Gastroesophageal sphincter (tissue), 4 donors: ENCODE measurements around the gene ST6GALNAC1. TPM values are rescaled to one million over a fixed set of nuclear protein-coding genes. Genes with fewer than 3 reads are reported as not detected.

Source experiments
- ATAC-seq: fragments of 150-250 bp; one replicate; pipeline ENCODE4 v1.9.1; 2016; ENCODE audit warnings: mild to moderate bottlenecking, moderate library complexity
- H3K27ac ChIP-seq, 4 donors: fragments of 200-600 bp; sonication (generic) in 3 of 4; 1 replicate in 3 of 4; 2 replicates in 1 of 4; pipeline ENCODE4 v1.5.1; 2016 to 2019
- H3K27me3 ChIP-seq: fragments of 200-600 bp; sonication (generic); one replicate; pipeline ENCODE4 v1.5.1; 2019
- H3K36me3 ChIP-seq, 2 donors: fragments of 200-600 bp; sonication (generic); one replicate each; pipeline ENCODE4 v1.5.1; 2019; ENCODE audit warnings: control low read depth in 1 of 2
- H3K4me1 ChIP-seq, 3 donors: fragments of 200-600 bp; sonication (generic); 1 replicate in 2 of 3; 2 replicates in 1 of 3; pipeline ENCODE4 v1.5.1; 2016 to 2019; ENCODE audit warnings: control low read depth in 2 of 3
- H3K4me3 ChIP-seq, 2 donors: fragments of 200-600 bp; sonication (generic); one replicate each; pipeline ENCODE4 v1.5.1; 2019; ENCODE audit warnings: mild to moderate bottlenecking in 1 of 2, moderate library complexity in 1 of 2
- H3K9me3 ChIP-seq, 3 donors: fragments of 200-600 bp; sonication (generic); one replicate each; pipeline ENCODE4 v1.5.1; 2017 to 2019; ENCODE audit warnings: control low read depth in 2 of 3
- EP300 ChIP-seq: sonication (generic); formaldehyde crosslinking; IDR thresholded peaks from one replicate; pipeline ENCODE4 v1.6.1; 2017; ENCODE audit warnings: antibody characterized with exemption, mild to moderate bottlenecking
- POLR2A ChIP-seq, 2 donors: fragments of 450-650 bp; IDR thresholded peaks; one replicate each; pipeline ENCODE4 v1.6.1; 2017; ENCODE audit warnings: antibody characterized with exemption in 2 of 2, mild to moderate bottlenecking in 2 of 2, moderate library complexity in 1 of 2
- POLR2AphosphoS5 ChIP-seq: sonication (generic); formaldehyde crosslinking; IDR thresholded peaks from one replicate; pipeline ENCODE4 v1.6.1; 2017; ENCODE audit warnings: antibody characterized with exemption
- WGBS, 2 donors: methylation state at CpG; one replicate each; pipeline ENCODE4 v1.1.5; 2018; ENCODE audit warnings: low coverage in 1 of 2; 5-methylcytosine and 5-hydroxymethylcytosine counted together
- total RNA-seq, 4 donors: library from RNA; depleted of rRNA; stranded (reverse); fragments of >200 nt; gene quantifications; one replicate each; pipeline ENCODE4 v1.1.0, GENCODE V29; 2016
- TF ChIP-seq, protein P1 (sequence below), 4 experiments: fragments of 200-600 bp in 2 of 4; fragments of 450-650 bp in 2 of 4; sonication (generic) in 1 of 4; IDR thresholded peaks; one replicate each; pipeline ENCODE4 v1.5.1; 2017 to 2019; ENCODE audit warnings: antibody characterized with exemption in 4 of 4, mild to moderate bottlenecking in 2 of 4, moderate library complexity in 2 of 4

The ST6GALNAC1 gene
- total RNA-seq, 4 donors from 2014 or later = 0.47 to 9.6 (median 3.7) TPM

GRCh38 chr17:76676629-76677028 lies 33.1 kb upstream of the ST6GALNAC1 start:
- no peaks in the 10 kb centered on the region for H3K27me3 ChIP-seq
- no peaks in the 10 kb centered on the region for H3K9me3 ChIP-seq
- H3K4me1 ChIP-seq = peaks cover 3 to 20% (median 11%) of the 10 kb centered on the region in 3 donors
- no peak overlapping the region for H3K27ac ChIP-seq
- H3K4me3 ChIP-seq = no peak overlapping the region
- 80 to 83% methylated on average over 4 to 6 of the region's 6 CpGs for WGBS, 2 donors
- no peak for ATAC-seq
- peaks cover 0 to 68% of the 10 kb centered on the region in 2 donors for H3K36me3 ChIP-seq
- TF ChIP-seq, protein P1, sequence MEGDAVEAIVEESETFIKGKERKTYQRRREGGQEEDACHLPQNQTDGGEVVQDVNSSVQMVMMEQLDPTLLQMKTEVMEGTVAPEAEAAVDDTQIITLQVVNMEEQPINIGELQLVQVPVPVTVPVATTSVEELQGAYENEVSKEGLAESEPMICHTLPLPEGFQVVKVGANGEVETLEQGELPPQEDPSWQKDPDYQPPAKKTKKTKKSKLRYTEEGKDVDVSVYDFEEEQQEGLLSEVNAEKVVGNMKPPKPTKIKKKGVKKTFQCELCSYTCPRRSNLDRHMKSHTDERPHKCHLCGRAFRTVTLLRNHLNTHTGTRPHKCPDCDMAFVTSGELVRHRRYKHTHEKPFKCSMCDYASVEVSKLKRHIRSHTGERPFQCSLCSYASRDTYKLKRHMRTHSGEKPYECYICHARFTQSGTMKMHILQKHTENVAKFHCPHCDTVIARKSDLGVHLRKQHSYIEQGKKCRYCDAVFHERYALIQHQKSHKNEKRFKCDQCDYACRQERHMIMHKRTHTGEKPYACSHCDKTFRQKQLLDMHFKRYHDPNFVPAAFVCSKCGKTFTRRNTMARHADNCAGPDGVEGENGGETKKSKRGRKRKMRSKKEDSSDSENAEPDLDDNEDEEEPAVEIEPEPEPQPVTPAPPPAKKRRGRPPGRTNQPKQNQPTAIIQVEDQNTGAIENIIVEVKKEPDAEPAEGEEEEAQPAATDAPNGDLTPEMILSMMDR (IDR thresholded peaks at IDR 0.05) = no peak
- TF ChIP-seq POLR2AphosphoS5 (no peak), POLR2A (IDR thresholded peaks at IDR 0.05) (no peak), EP300 (no peak)

DNA sequence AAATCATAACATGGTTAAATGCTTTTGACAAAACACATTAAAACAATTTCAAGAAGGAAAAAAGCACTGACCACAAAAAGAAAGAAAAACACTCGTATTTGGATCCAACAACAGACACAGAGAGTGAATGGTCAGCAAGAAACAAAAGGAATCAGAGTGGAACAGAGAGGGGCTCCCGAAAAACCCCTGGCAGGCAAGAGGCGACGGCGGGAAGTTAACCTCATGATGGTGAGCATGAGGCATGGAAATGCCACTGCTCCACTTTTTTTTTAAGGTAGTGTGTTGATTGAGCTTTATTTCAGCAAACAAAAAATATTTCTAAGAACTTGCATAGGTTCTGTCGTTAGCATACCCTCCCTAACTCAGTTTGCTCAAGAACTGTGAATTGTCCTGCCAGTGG lies 32.1 kb upstream of the ST6GALNAC1 start:
- no peak overlapping the region for H3K27ac ChIP-seq
- no peak for TF ChIP-seq POLR2A (IDR thresholded peaks at IDR 0.05)
- H3K4me3 ChIP-seq = no peak overlapping the region
- peaks cover 2 to 16% (median 4%) of the 10 kb centered on the region in 3 donors for H3K4me1 ChIP-seq
- no peak for ATAC-seq
- peaks cover 0 to 63% of the 10 kb centered on the region in 2 donors for H3K36me3 ChIP-seq
- H3K27me3 ChIP-seq = no peaks in the 10 kb centered on the region
- WGBS, 2 donors = 86 to 93% methylated on average over 4 to 5 of the region's 6 CpGs
- no peaks in the 10 kb centered on the region for H3K9me3 ChIP-seq

GRCh38 chr17:76674600-76674999 lies 31.0 kb upstream of the ST6GALNAC1 start:
- ATAC-seq = no peak
- TF ChIP-seq, protein P1 (IDR thresholded peaks at IDR 0.05) = no peak
- TF ChIP-seq POLR2A (IDR thresholded peaks at IDR 0.05) = no peak
- no peak for TF ChIP-seq EP300
- no peak for TF ChIP-seq POLR2AphosphoS5
- Histone ChIP-seq H3K4me3 (no peak overlapping the region), H3K27me3 (no peaks in the 10 kb centered on the region), H3K4me1 (peaks cover 2 to 16% (median 4%) of the 10 kb centered on the region in 3 donors), H3K27ac (no peak overlapping the region), H3K9me3 (no peaks in the 10 kb centered on the region), H3K36me3 (peaks cover 0 to 58% of the 10 kb centered on the region in 2 donors)
- 80 to 90% methylated on average over 1 to 2 of the region's 5 CpGs for WGBS, 2 donors

DNA sequence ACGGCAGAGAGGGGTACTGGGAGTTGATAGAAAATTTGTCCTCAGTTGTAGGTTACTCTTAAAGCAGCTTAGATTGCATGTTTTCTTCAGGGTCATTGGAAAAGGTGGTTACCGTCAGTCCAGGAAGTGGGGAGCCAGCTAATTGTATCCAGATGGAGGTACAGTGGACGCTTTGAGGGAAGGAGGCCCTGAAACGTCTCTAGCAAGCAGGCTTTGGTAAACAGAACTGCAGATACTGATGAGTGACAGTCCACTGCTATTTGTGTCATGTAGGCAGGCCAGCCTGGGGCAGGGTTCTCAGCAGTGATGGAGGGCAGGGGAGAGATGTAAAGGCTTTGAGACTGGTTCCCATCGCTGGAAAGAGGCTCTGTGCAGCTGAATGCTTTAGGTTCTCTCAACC lies 30.2 kb upstream of the ST6GALNAC1 start:
- Histone ChIP-seq H3K4me3 (no peak overlapping the region), H3K9me3 (no peaks in the 10 kb centered on the region), H3K36me3 (peaks cover 0 to 51% of the 10 kb centered on the region in 2 donors), H3K27me3 (no peaks in the 10 kb centered on the region), H3K27ac (no peak overlapping the region), H3K4me1 (peaks cover 2 to 18% (median 4%) of the 10 kb centered on the region in 3 donors)
- ATAC-seq = no peak
- 69 to 86% methylated on average over 2 to 4 of the region's 5 CpGs for WGBS, 2 donors
- TF ChIP-seq POLR2AphosphoS5 (no peak), POLR2A (IDR thresholded peaks at IDR 0.05) (no peak), EP300 (no peak)
- TF ChIP-seq, protein P1 (IDR thresholded peaks at IDR 0.05) = no peak

DNA sequence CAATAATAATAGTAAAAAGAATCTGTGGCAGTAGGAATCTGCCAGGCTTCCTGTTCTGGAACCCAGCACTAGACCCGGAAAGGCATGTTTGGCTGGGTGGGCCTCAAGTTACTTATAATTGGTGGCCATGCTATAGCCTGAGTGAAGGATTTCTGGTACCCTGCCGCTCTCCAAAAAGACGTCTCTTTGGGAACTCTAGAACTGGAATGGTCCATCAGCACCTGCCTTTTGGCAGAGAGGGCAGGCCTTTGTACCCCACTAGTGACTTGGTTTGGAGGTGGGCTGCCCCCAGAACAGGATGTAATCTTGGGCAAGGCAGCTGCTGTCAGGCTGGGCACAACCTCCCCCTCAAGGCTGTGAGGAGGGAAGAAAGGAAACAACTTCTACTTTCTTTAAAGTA lies 29.3 kb upstream of the ST6GALNAC1 start:
- peaks cover 0 to 43% of the 10 kb centered on the region in 2 donors for H3K36me3 ChIP-seq
- peaks cover 2 to 22% (median 4%) of the 10 kb centered on the region in 3 donors for H3K4me1 ChIP-seq
- H3K4me3 ChIP-seq = no peak overlapping the region
- ATAC-seq = no peak
- WGBS, 2 donors = 75 to 80% methylated on average over 1 to 2 of the region's 3 CpGs
- TF ChIP-seq, protein P1 (IDR thresholded peaks at IDR 0.05) = no peak
- no peak for TF ChIP-seq POLR2AphosphoS5
- TF ChIP-seq POLR2A (IDR thresholded peaks at IDR 0.05) = no peak
- no peak for TF ChIP-seq EP300
- H3K27ac ChIP-seq = peak overlapping the region in 2 of 4 donors; percentile 83 to 86
- no peaks in the 10 kb centered on the region for H3K9me3 ChIP-seq
- no peaks in the 10 kb centered on the region for H3K27me3 ChIP-seq
